Breast epithelium (tissue), 4 donors: ENCODE results near the gene TRIP12. TPM values are rescaled to one million over a fixed set of nuclear protein-coding genes. Genes with fewer than 3 reads are reported as not detected.
"Not testable (repeated sequence)": the region's sequence is repeated elsewhere in the genome, so short reads cannot be mapped to it uniquely, and the experiment has no call there.

Experiments
- DNase-seq, 2 donors: peaks; one replicate each; pipeline ENCODE4 v3.0.0-alpha.2; 2019; ENCODE audit warnings: low spot score in 2 of 2
- H3K27ac ChIP-seq, 2 donors: fragments of 200-600 bp; sonication (generic) in 1 of 2; one replicate each; pipeline ENCODE4 v1.5.1; 2016 to 2019; ENCODE audit warnings: mild to moderate bottlenecking in 1 of 2
- H3K27me3 ChIP-seq, 2 donors: fragments of 200-600 bp; sonication (generic) in 1 of 2; one replicate each; pipeline versions ENCODE4 v1.5.1 to v1.6.0; 2017 to 2019; ENCODE audit warnings: control low read depth in 1 of 2, mild to moderate bottlenecking in 1 of 2
- H3K36me3 ChIP-seq: fragments of 200-600 bp; one replicate; pipeline ENCODE4 v1.5.1; 2019
- H3K4me1 ChIP-seq, 2 donors: fragments of 200-600 bp; sonication (generic); one replicate each; pipeline ENCODE4 v1.5.1; 2016 to 2019; ENCODE audit warnings: control low read depth in 1 of 2
- H3K4me3 ChIP-seq, 3 donors: fragments of 200-600 bp; sonication (generic); 1 replicate in 2 of 3; 2 replicates in 1 of 3; pipeline ENCODE4 v1.5.1; 2016 to 2019; ENCODE audit warnings: mild to moderate bottlenecking in 3 of 3, moderate library complexity in 2 of 3
- H3K9me3 ChIP-seq, 2 donors: fragments of 200-600 bp; sonication (generic) in 1 of 2; one replicate each; pipeline ENCODE4 v1.5.1; 2016 to 2019; ENCODE audit warnings: control low read depth in 1 of 2
- CTCF ChIP-seq, 3 donors: fragments of 450-650 bp; IDR thresholded peaks; one replicate each; pipeline ENCODE4 v1.5.1; 2016 to 2017; ENCODE audit warnings: antibody characterized with exemption in 3 of 3, mild to moderate bottlenecking in 3 of 3, moderate library complexity in 3 of 3
- POLR2A ChIP-seq: fragments of 450-650 bp; IDR thresholded peaks from one replicate; pipeline ENCODE4 v1.6.1; 2016; ENCODE audit warnings: antibody characterized with exemption, mild to moderate bottlenecking, moderate library complexity
- POLR2AphosphoS5 ChIP-seq, 3 donors: sonication (generic); formaldehyde crosslinking; IDR thresholded peaks; one replicate each; pipeline ENCODE4 v1.6.1; 2017; ENCODE audit warnings: antibody characterized with exemption in 3 of 3
- intact Hi-C: fragments of 100-400 bp; cut with DNase I; formaldehyde crosslinking; loops from one replicate; pipeline ENCODE4 v1.15.1; 2023; ENCODE audit warnings: low total_unique reads
- total RNA-seq, 3 donors: library from RNA; depleted of rRNA; stranded (reverse); fragments of >200 nt; gene quantifications; one replicate each; pipeline ENCODE4 v1.1.0, GENCODE V29; 2016

The TRIP12 gene
- total RNA-seq, 3 donors from 2014 or later = 233 to 251 (median 247) TPM

- H3K4me1 ChIP-seq = no peaks in the 10 kb centered on the region
- no peak overlapping the region for H3K4me3 ChIP-seq
- no peaks in the 10 kb centered on the region for H3K9me3 ChIP-seq
- TF ChIP-seq POLR2AphosphoS5 (IDR thresholded peaks at IDR 0.05) = no peak
- TF ChIP-seq CTCF (IDR thresholded peaks at IDR 0.05) = no peak
- no peak for TF ChIP-seq POLR2A
- no peaks in the 10 kb centered on the region for H3K36me3 ChIP-seq
- DNase-seq = no peak
- intact Hi-C loops = loop anchor here (5.0 kb wide), 1 partner anchor 112 kb away; no protein-coding TSS in a partner anchor
- H3K27ac ChIP-seq = no peak overlapping the region
- H3K27me3 ChIP-seq = no peaks in the 10 kb centered on the region
Observed at GRCh38 chr2:229909090-229909489, 12.7 kb downstream of the TRIP12 start.

GRCh38 chr2:229905601-229906000 is 16.2 kb downstream of the TRIP12 start:
- intact Hi-C loops = loop anchor here (5.0 kb wide), 1 partner anchor 108 kb away; no protein-coding TSS in a partner anchor
- H3K36me3 ChIP-seq = no peaks in the 10 kb centered on the region
- no peaks in the 10 kb centered on the region for H3K27me3 ChIP-seq
- no peaks in the 10 kb centered on the region for H3K4me1 ChIP-seq
- no peak overlapping the region for H3K27ac ChIP-seq
- H3K4me3 ChIP-seq = no peak overlapping the region
- TF ChIP-seq POLR2A = no peak
- TF ChIP-seq POLR2AphosphoS5 (IDR thresholded peaks at IDR 0.05) = no peak
- TF ChIP-seq CTCF (IDR thresholded peaks at IDR 0.05) = no peak
- DNase-seq = no peak
- no peaks in the 10 kb centered on the region for H3K9me3 ChIP-seq

DNA sequence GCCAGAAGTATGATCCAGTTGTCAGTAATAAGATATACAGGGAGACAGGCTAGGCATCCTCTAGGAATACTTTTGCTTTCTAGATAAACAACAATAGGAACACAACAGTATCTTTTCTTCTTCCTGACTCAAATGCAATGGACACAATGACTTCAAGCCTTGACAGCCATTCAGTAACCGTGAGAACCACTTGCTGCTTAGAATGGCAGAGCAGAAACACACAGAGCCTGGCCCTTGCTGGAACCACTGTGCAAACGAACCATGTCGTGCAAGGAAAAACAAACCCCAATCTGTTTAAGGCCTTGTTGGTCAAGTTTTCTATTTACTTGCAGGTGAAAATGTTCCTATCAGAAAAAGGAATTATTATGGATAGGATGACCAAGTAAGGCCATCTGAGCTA is 18.8 kb downstream of the TRIP12 start:
- Histone ChIP-seq H3K36me3 (no peaks in the 10 kb centered on the region), H3K9me3 (no peaks in the 10 kb centered on the region), H3K4me1 (no peaks in the 10 kb centered on the region), H3K4me3 (no peak overlapping the region), H3K27ac (no peak overlapping the region), H3K27me3 (no peaks in the 10 kb centered on the region)
- intact Hi-C loops = no loop called here
- TF ChIP-seq POLR2A (no peak), CTCF (IDR thresholded peaks at IDR 0.05) (no peak), POLR2AphosphoS5 (IDR thresholded peaks at IDR 0.05) (no peak)
- no peak for DNase-seq

DNA sequence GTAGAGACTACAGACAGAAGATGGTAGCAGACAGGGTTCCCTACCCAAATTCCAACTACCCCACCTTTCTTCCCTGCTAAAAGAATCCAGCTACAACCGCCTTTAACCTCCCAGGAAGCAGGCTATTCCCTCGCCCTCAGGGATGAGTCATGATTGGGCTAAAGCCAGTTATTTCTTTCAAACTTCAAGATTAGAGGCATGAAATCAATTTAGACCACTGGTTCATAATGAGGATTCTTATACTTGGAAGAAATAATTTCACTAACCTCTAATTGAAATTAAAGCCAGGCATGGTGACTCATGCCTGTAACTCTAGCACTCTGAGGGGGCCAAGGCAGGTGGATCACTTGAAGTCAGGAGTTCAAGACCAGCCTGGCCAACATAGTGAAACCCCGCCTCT is 20.0 kb downstream of the TRIP12 start:
- DNase-seq = no peak
- no peak overlapping the region for H3K27ac ChIP-seq
- no peaks in the 10 kb centered on the region for H3K27me3 ChIP-seq
- no peaks in the 10 kb centered on the region for H3K4me1 ChIP-seq
- intact Hi-C loops = no loop called here
- no peaks in the 10 kb centered on the region for H3K9me3 ChIP-seq
- H3K36me3 ChIP-seq = no peaks in the 10 kb centered on the region
- TF ChIP-seq CTCF (IDR thresholded peaks at IDR 0.05) (no peak), POLR2A (no peak), POLR2AphosphoS5 (IDR thresholded peaks at IDR 0.05) (no peak)
- H3K4me3 ChIP-seq = no peak overlapping the region

DNA sequence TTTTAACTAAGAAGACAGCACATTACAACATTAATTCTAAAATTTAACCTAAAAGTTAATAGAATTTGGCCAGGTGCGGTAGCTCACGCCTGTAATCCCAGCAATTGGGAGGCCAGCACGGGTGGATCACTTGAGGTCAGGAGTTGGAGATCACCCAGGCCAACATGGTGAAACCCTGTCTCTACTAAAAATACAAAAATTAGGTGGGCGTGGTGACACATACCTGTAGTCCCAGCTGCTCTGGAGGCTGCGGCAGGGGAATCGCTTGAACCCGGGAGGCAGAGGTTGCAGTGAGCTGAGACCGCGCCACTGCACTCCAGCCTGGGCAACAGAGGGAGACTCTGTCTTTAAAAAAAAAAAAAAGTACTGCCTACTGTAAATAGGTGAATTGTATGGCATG is 21.3 kb downstream of the TRIP12 start:
- intact Hi-C loops, H3K4me1 ChIP-seq, H3K9me3 ChIP-seq, H3K4me3 ChIP-seq, H3K36me3 ChIP-seq, H3K27ac ChIP-seq, DNase-seq, H3K27me3 ChIP-seq: not testable (repeated sequence)

DNA sequence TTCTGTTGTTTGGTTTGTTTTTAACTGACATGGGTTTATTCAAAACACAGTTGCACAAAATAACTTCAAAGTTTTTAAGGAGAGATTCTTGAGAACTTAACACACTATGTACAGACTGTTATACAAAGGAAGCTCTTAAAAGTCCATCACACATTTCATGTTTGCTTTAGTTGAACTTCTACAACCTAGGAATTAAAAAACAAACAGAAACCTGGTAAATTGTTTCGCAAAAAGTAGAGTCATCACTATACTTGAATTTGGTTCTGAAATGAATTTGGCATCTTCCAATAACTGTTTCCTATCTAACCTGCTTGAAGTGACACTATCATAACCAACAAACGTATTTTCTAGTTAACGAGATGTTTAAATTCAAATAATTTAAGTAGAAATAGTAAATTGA is 21.8 kb downstream of the TRIP12 start:
- no peaks in the 10 kb centered on the region for H3K9me3 ChIP-seq
- no peak overlapping the region for H3K27ac ChIP-seq
- no peaks in the 10 kb centered on the region for H3K36me3 ChIP-seq
- TF ChIP-seq POLR2AphosphoS5 (IDR thresholded peaks at IDR 0.05) = no peak
- no peak for TF ChIP-seq POLR2A
- TF ChIP-seq CTCF (IDR thresholded peaks at IDR 0.05) = no peak
- intact Hi-C loops = no loop called here
- no peaks in the 10 kb centered on the region for H3K27me3 ChIP-seq
- DNase-seq = no peak
- H3K4me3 ChIP-seq = no peak overlapping the region
- no peaks in the 10 kb centered on the region for H3K4me1 ChIP-seq
